ENCODE results near the gene CUL5. TPM values are rescaled to one million over a fixed set of nuclear protein-coding genes. Genes with fewer than 3 reads are reported as not detected.
"Not testable (repeated sequence)": the region's sequence is repeated elsewhere in the genome, so short reads cannot be mapped to it uniquely, and the experiment has no call there.

The CUL5 gene
- total RNA-seq, 1 donor from 2014 or later, result 19.1 TPM

DNA sequence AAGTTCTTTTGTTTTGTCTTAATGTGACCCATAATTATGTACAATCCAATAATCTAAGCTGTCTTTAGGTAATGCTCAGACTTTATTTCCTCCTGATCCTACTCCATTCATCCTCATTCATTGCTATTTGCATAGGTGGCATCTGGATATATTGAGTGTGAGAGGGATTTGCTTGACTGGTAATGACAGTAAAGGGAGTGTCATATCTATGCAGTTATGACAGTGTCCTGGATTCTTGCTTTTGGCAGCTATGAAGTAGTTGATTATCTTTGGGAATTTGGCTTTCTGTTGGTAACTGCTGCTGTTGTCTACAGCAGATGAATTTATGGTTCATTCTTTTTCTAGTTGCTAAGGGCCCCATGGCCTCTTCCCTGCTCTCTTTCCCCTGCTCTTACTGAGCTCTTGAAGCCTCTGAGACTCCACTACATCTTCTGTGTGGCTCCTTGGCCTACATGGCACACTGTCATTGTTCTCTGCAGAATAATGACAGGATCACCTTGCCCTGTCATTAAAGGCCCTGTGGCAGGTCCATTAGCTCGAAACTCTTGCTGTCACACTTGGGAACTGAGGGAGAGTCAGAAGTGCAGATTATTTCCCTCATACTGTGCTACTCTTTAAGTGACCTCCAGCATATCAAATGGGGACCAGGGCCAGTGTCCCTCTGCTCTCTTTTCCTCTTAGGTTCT lies 92.5 kb downstream of the CUL5 start:
- DNase-seq (ENCODE audit: low spot score) (no peak), ATAC-seq (no peak)

DNA sequence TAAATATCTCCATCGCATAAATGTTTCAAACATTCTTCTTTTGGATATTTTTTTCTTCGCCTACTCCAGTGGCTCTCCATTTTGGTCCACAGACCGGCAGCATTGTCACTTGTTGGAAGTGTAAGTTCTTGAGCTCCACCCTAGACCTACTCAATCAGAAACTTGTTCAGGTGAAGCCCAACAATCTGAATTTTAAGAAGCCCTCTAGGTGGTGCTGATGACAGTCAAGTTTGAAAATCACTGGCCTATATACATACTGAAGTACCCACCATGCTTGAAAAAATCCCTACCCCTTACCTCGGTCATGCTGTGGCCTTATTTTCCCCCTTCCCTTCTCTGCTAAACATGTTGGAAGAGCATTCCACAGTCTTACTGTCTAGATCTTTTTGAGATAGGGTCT lies 102.4 kb downstream of the CUL5 start:
- DNase-seq (ENCODE audit: low spot score), result no peak
- no peak for ATAC-seq

DNA sequence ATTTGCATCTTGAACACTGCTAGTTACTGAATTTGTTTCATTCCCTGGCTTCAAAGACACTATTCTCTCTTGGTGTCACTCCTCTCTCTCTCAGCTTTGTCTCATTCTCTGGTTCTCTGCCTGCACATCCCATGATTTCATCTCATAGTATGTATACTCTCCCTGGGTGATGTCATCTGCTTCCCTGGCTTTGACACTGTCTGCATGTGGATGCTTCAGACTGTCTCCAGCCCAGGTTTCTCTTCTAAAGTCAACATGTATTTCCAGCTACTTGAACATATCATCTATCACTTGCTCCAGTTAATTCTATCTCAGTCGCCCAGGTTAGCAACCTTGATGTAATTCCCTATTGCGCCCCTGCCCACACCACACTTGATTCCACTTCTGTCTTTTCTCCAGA lies 103.4 kb downstream of the CUL5 start:
- DNase-seq (ENCODE audit: low spot score) (no peak), ATAC-seq (no peak)

DNA sequence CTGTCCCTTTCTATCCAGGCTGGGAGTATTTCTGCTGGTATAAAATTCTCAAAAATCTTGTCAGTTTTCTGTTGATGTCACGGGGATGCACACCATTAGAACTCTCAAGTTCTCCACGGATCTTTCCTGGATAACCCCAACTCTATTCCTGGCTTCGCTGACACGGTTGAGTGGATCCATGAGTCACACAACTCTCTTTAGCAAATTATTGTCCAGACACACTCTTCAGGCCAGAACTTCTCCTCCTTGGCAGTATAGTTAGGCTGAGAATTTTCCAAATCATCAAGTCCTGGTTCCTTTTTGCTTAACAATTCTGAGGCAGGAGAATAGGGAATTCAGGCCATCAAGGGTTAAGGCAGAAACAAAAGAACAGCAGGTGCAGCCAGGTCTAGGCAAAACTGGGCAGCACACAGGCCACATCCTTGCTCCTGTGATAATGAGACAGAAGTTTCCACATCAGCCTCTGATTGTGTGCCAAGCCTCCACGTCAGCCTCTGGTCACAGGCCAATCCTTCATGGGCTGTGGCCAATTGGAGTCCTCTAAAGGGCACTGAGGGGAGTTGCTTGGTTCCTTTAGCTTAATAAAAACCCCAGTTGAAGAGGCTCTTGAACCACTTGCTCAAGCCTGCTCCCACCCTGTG lies 106.9 kb downstream of the CUL5 start:
- DNase-seq (ENCODE audit: low spot score) (peak; percentile 96), ATAC-seq (peak; percentile 85)

DNA sequence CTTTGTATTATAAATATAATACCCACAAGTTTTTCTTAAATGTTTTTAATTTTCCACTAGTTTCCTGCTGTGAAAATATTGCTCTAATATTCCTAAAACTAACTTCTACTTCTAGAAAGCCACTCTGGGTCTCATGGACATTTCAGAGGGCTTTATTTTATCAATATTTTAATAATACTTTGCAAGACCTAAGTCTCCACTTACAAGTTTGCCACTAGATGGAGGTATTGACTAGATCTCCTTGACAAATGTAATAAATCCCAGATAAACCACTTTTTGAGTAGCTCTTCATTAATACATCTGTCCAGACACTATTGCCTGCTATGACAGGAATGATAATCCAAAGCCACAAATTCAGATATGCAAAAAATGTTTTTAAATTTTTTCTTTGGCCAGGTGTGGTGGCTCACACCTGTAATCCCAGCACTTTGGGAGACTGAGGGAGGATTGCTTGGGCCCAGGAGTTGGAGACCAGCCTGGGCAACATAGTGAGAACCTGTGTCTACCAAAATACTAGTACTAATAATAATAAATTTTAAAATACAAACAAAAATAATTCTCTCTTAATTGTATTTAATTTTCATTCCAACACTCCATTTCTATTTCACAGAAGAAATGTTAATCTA lies 109.2 kb downstream of the CUL5 start:
- DNase-seq (ENCODE audit: low spot score) (no peak), ATAC-seq (no peak)

DNA sequence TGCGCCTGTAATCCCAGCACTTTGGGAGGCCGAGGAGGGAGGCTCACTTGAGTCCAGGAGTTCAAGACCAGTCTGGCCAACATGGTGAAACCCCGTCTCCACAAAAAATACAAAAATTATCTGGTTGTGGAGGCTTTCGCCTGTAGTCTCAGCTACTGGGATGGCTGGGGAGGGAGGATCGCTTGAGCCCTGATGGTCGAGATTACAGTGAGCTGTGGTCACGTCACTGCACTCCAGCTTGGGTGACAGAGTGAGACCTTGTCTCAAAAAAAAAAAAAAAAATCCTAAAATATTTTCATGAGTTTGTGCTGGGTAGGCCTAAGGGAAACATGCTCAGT lies 112.2 kb downstream of the CUL5 start:
- not testable (repeated sequence) for ATAC-seq; DNase-seq (ENCODE audit: low spot score)

DNA sequence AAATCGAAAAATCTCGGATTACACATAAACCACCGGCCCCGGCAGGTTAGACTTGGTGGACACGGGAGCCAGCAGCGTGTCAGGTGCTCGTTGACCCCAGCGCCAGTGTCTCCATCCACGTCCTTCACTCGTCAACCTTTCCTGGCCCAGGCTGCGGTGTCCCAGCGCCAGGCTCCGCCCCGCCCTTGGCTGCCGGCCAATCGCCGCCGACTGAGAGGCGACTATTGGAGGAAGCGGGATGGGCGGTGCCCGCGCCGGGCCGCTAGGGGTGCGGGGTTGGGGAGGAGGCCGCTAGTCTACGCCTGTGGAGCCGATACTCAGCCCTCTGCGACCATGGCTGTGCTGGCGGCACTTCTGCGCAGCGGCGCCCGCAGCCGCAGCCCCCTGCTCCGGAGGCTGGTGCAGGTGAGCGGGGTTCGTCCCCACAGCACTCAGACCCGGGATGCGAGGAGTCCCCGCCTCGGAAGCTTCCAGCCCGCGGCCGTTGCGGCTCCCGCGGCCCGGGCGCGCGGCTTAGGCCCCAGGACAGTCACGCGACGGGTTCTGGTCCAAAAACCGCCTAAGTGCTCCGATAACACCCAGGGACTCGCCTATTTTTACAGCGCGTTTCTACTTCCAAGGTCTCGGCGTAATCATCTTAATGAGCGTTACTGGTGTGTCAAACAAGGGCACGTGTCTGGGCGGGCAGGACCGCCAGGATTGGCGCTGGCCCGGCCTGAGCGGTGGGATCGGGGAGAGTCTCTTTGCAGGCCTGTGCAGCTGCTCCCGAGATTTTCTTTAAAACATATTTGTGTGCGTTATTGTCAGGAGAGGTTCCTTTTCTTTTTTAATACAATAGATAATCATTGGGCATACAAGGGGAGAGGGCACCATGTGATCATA lies 112.8 kb downstream of the CUL5 start, which contains the start of gene ACAT1:
Gene ACAT1, plus strand, starts transcription at position 294 of the 882 bp plus-strand sequence. Its CDS starts 40 bp downstream, at position 334.
- peak; percentile 86 for ATAC-seq
- DNase-seq (ENCODE audit: low spot score), result peak; percentile 100

DNA sequence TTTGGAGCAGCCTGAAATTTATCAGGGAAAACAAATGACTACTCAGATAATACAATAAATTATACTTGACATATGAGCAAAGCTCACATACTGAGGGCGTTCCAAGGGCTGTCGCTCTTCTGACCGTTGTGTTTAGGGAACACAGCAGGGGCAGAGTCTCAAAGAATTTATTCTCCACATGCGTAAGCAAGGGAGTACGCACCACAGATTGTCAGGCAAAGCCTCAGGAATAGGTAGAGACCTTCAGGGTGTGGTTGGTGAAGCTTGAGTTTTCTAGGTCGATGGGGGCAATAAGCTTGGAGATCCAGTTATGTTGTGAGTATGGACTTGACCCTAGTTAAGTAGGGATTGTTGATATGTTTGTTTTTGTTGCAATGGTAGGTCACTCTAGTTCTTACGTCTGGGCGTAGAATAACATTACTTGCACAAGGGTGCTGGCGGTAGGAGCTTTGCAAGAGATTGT lies 113.5 kb downstream of the CUL5 start:
- ATAC-seq, result peak; percentile 48
- DNase-seq (ENCODE audit: low spot score), result peak; percentile 62

DNA sequence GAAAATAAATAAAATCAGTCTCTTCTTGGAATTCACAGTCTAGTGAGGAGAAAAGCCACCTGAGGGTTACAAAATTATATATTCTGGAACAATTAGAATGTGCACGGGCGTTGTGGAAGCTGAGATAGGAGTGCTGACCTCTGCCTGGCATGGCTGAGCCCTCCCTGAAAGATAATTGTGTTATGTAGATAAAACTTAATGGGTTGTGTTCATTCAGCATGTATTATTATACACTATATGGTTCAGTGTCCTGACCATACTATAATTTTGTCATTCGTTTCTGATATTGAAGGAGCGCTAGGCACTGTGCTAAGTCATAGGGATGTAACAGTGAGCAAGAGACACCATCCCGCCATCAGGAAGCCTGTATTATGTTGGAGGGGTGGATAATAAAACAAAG lies 116.4 kb downstream of the CUL5 start:
- no peak for DNase-seq (ENCODE audit: low spot score)
- no peak for ATAC-seq

DNA sequence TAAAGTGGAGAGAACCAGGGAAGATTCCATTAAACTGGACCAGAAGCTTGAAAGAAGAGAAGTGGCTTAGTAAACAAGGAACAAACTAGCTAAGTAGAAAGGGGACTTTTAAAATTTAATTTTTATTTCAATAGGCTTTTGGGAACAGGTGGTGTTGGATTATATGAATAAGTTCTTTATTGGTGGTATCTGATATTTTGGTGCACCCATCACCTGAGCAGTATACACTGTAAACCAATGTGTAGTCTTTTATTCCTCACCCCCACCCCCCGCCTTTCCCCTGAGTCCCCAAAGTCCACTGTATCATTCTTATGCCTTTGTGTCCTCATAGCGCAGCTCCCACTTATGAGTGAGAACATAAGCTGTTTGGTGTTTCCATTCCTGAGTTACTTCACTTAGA lies 120.1 kb downstream of the CUL5 start:
- DNase-seq (ENCODE audit: low spot score), result no peak
- no peak for ATAC-seq

DNA sequence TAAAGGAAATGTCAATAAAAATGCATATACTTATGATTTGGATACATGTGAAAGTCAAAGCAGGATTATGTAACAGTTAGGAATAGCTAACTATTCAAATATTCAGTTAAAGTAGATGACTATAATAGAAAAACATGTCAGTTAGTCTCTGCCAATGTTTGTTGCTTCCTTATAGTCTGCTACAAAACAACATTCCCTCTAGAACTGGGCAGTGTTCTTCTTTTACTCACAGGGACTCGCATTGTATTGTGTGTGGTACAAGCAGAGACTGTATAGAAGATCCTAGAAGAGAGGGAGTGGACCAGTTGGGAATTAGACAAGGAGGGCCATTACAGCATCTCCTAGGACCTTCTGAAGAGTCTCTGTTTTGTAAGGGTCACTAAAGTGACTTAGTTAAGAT lies 123.3 kb downstream of the CUL5 start:
- no peak for ATAC-seq
- no peak for DNase-seq (ENCODE audit: low spot score)

DNA sequence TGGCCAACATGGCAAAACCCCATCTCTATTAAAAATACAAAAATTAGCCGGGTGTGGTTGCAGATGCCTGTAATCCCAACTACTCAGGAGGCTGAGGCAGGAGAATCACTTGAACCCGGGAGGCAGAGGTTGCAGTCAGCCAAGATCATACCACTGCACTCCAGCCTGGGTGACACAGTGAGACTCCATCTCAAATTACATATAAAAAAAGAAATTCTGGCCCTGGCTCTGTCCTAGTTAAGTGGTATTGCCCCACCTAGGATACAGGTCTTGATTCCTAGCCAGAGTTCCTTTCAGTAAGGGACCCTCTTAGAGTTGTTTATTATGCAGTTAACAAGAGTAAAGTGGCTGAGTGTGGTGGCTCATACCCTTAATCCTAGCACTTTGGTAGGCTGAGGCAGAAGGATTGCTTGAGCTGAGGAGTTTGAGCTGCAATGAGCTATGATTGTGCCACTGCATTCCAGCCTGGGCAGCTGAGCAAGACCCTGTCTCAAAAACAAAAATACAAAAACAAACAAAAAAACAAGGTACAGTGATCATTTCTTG lies 124.4 kb downstream of the CUL5 start:
- not testable (repeated sequence) for ATAC-seq; DNase-seq (ENCODE audit: low spot score)

DNA sequence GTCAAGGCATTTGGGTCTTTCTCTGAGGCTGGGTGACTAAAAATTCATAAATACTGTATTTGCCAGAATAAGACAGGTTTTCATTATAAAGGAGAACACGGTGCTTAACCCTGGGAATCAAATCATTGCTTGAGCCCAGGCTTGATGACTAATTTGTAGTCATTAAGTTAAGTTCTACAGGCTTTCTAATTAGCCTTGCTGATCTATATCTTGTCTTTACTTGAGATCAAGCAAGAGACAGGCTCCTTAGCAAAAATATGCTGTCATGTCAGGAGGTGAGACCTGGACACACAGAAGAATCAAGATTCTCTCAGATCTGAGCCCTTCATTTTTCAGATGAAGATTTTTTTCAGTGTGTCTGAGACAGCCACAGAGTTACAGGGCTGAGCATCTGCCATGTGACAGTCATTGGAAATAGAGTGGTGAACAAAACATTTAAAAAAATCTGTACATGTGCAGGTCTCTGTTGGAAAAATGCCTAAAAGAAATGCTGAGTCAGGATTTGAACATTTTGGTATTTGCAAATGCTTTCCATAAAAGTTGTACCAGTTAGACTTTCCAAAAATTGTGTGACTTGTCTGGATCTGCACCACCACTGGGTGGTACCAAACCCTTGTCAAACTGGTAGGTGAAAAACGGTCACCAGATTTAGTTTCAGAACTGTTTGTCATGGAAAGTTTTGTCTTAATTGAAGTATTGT lies 127.3 kb downstream of the CUL5 start:
- ATAC-seq, result peak; percentile 62

DNA sequence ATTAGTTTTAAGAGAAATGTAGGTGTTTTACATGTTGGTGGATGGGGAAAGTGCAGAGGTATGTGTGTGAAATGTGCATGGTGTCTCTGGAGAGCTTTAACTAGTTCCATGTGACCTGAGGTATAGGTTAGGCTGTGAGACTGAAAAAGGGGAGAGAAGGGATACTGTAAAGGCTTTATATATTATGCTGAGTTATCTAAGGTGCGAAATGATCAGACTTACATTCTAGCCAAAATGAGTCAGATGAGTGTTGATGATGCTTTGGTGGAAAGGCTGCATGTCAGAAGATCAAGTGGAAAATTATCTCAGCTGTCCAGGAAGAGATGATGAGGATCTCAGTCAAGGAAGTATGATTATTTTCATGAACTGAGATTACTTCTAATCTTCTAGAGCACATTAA lies 128.5 kb downstream of the CUL5 start:
- DNase-seq (ENCODE audit: low spot score) (no peak), ATAC-seq (no peak)

More for the DNA sequence above, 127.3 kb downstream of the CUL5 start:
- no peak for DNase-seq (ENCODE audit: low spot score)

DNA sequence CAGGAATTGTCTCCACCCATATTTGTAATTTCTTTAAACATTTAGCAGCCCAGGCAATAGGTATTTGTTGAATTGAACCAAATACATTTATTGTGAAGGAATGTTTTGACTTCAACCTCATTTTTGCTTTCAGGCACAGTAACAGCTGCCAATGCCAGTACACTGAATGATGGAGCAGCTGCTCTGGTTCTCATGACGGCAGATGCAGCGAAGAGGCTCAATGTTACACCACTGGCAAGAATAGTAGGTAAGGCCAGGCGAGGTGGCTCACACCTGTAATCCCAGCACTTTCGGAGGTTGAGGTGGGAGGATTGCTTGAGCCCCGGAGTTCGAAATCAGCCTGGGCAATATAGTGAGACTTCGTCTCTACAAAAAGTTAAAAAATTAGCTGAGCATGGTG lies 133.6 kb downstream of the CUL5 start:
- no peak for ATAC-seq
- DNase-seq (ENCODE audit: low spot score), result no peak

DNA sequence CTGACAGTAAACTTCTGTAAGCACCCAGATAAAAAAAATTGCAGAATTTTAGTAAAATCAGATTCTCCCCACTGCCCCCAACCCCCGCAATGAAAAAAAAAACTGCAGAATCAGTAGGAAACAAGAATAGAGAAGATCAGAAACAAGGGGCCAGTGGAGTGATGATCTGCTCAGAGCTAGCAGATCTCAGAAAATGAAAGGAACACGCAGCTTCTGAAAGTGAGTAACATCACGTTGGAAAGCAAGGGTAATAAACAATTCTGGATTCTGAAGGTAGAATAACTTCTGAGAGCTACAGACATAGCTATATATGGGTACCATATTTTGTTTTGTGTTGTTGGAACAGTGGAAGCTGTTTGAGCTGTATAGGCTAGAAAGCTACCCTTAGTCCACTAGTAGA lies 135.9 kb downstream of the CUL5 start:
- no peak for ATAC-seq
- no peak for DNase-seq (ENCODE audit: low spot score)

DNA sequence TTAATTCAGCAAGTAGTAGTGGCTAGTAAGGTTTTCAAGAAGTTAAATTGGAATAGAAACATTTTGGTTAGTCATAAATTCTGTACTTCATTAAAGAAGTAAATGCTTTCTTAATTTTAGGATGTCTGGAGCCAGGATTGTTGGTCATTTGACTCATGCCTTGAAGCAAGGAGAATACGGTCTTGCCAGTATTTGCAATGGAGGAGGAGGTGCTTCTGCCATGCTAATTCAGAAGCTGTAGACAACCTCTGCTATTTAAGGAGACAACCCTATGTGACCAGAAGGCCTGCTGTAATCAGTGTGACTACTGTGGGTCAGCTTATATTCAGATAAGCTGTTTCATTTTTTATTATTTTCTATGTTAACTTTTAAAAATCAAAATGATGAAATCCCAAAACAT lies 138.5 kb downstream of the CUL5 start:
- DNase-seq (ENCODE audit: low spot score) (no peak), ATAC-seq (peak; percentile 20)

DNA sequence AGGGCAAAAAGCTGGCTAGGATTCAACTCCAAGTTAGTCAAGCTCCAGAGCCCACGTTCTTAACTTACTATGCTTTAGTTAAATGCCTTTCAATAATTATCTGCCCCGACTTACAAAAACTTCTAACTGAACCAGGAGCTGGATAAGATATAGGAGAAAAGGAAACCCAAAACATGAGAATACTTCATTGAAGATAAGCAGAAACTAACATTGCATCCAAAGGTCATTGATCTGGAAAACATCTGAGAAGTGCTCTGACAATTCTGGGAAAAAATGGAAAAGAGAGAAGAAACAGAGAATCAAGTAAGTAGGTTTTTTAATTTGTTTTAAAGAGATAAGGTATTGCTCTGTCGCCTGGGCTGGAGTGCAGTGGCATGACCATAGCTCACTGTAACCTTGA lies 139.9 kb downstream of the CUL5 start:
- ATAC-seq (peak; percentile 33), DNase-seq (ENCODE audit: low spot score) (no peak)

DNA sequence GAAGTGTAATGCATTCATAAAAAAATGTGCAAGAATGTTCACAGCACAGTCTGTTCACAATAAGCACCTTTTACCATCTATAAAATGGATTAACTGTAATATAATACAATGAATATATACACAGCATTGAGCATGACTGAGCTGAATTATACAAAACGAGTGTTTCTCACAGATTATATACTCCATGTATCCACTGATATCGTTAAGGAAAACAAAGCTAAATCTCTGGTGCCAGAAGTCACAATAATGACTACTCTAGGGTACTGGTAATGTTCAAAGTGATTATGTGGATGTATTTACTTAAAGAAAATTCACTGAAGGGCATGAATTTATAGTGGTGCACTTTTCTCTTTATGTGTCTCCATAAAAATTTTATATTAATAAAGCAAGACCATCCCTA lies 145.9 kb downstream of the CUL5 start:
- DNase-seq (ENCODE audit: low spot score), result no peak
- no peak for ATAC-seq

Data from left lobe of liver (tissue), 2 donors.